ENCODE data around the gene KRTAP5-8.

Gene KRTAP5-8

DNA sequence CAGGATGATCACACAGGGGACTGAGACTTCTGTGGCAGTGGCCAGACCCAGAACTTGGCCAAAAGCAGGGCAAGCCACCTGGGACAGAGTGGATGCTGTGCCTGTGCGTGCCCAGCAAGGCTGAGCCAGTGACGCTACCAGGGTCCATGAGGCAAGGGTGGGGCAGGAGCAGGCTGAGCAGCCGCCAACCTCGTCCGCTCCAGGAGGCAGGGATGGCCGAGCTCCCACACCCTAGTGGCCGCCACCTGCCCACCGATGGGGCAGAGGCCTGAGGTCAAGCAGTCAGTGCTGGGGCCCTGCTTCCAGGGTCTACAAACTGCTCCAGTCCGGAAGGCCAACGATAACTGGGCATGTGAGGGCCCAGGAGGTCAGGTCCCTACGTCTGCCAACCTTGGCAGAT is 17.7 kb downstream of the KRTAP5-8 start:
- TF ChIP-seq, protein P1, sequence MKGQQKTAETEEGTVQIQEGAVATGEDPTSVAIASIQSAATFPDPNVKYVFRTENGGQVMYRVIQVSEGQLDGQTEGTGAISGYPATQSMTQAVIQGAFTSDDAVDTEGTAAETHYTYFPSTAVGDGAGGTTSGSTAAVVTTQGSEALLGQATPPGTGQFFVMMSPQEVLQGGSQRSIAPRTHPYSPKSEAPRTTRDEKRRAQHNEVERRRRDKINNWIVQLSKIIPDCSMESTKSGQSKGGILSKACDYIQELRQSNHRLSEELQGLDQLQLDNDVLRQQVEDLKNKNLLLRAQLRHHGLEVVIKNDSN (IDR thresholded peaks at IDR 0.05), result no peak

DNA sequence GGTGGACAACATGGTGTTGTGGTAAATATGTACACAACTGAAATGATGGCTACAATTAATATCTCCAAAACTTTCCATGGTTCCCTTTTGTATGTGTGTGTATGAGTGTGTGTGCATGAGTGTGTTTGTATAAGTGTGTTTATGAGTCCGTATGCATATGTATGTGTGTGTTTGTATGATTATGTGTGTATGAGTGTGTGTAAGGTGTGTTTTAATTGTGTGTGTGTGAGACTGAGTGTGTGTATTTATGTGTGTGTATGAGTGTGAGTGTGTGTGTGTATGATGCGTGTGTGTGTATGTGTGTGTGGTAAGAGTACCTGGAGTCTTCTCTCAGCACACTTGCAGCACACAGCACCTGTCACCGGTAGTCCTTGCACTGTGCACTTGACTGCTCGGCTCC is 18.2 kb downstream of the KRTAP5-8 start:
- no peak for TF ChIP-seq FOXM1 (IDR thresholded peaks at IDR 0.05; ENCODE audit: borderline replicate concordance, low read depth)
- no peak for TF ChIP-seq RAD21 (IDR thresholded peaks at IDR 0.05; ENCODE audit: low read depth)
- no peak for TF ChIP-seq EGR1 (IDR thresholded peaks at IDR 0.05)
- TF ChIP-seq YY1 (IDR thresholded peaks at IDR 0.05; ENCODE audit: low read depth), result no peak
- no peak for TF ChIP-seq TEAD4 (IDR thresholded peaks at IDR 0.05)
- TF ChIP-seq TAF1 (IDR thresholded peaks at IDR 0.05; ENCODE audit: low read depth), result no peak
- no peak for TF ChIP-seq CREB1 (IDR thresholded peaks at IDR 0.05; ENCODE audit: low read depth)
- no peak for TF ChIP-seq TCF12 (IDR thresholded peaks at IDR 0.05; ENCODE audit: low read depth)
- TF ChIP-seq EP300 (IDR thresholded peaks at IDR 0.05; ENCODE audit: borderline replicate concordance), result no peak
- TF ChIP-seq, protein P1 (IDR thresholded peaks at IDR 0.05), result no peak
- TF ChIP-seq, protein P2, sequence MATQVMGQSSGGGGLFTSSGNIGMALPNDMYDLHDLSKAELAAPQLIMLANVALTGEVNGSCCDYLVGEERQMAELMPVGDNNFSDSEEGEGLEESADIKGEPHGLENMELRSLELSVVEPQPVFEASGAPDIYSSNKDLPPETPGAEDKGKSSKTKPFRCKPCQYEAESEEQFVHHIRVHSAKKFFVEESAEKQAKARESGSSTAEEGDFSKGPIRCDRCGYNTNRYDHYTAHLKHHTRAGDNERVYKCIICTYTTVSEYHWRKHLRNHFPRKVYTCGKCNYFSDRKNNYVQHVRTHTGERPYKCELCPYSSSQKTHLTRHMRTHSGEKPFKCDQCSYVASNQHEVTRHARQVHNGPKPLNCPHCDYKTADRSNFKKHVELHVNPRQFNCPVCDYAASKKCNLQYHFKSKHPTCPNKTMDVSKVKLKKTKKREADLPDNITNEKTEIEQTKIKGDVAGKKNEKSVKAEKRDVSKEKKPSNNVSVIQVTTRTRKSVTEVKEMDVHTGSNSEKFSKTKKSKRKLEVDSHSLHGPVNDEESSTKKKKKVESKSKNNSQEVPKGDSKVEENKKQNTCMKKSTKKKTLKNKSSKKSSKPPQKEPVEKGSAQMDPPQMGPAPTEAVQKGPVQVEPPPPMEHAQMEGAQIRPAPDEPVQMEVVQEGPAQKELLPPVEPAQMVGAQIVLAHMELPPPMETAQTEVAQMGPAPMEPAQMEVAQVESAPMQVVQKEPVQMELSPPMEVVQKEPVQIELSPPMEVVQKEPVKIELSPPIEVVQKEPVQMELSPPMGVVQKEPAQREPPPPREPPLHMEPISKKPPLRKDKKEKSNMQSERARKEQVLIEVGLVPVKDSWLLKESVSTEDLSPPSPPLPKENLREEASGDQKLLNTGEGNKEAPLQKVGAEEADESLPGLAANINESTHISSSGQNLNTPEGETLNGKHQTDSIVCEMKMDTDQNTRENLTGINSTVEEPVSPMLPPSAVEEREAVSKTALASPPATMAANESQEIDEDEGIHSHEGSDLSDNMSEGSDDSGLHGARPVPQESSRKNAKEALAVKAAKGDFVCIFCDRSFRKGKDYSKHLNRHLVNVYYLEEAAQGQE (IDR thresholded peaks at IDR 0.05; ENCODE audit: low read depth), result no peak
- TF ChIP-seq CEBPB (IDR thresholded peaks at IDR 0.05), result no peak
- TF ChIP-seq, protein P3, sequence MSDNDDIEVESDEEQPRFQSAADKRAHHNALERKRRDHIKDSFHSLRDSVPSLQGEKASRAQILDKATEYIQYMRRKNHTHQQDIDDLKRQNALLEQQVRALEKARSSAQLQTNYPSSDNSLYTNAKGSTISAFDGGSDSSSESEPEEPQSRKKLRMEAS (IDR thresholded peaks at IDR 0.05), result no peak
- TF ChIP-seq ZBTB7A (IDR thresholded peaks at IDR 0.05; ENCODE audit: low read depth), result no peak

DNA sequence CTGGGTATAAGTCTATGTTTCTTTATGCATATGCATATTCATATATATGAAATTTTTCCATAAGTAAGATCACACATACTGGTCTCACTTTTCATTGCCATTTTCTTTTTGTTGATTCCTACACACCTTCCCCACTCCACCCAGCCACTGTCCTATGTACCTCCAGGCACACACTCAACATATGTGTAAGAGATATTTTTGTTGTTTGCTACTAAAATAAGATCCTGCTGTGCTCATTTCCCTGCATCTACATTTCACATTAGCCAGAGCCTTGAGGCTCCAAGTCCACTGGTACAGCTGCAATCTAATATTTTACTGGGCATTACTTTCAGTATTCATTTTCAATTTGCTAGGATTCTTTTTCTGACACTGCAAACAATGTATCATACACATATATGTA is 19.4 kb downstream of the KRTAP5-8 start:
- TF ChIP-seq RAD21 (IDR thresholded peaks at IDR 0.05; ENCODE audit: low read depth) (no peak), EP300 (IDR thresholded peaks at IDR 0.05; ENCODE audit: borderline replicate concordance) (no peak)

DNA sequence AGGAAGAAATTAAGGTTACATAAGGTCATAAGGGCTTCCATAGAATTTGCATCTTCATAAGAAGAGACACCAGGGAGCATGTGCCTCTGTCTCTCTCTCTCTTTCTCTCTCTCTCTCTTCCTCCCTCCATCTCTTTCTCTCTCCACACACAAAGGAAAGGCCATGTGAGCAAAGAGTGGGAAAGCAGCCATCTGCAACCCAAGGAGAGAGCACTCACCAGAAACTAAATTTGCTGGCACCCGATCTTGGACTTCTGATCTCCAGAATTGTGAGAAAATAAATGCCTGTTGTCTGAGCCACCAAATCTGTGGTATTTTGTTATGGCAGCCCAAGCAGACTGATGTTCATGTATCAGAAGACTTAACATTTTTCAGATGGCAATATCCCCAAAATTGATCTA is 21.2 kb downstream of the KRTAP5-8 start:
- TF ChIP-seq EP300 (IDR thresholded peaks at IDR 0.05; ENCODE audit: borderline replicate concordance), result no peak
- no peak for TF ChIP-seq RAD21 (IDR thresholded peaks at IDR 0.05; ENCODE audit: low read depth)
- TF ChIP-seq TAF1 (IDR thresholded peaks at IDR 0.05; ENCODE audit: low read depth), result no peak
- TF ChIP-seq, protein P3 (IDR thresholded peaks at IDR 0.05), result no peak
- TF ChIP-seq TEAD4 (IDR thresholded peaks at IDR 0.05), result no peak
- TF ChIP-seq, protein P1 (IDR thresholded peaks at IDR 0.05), result no peak
- TF ChIP-seq, protein P2 (IDR thresholded peaks at IDR 0.05; ENCODE audit: low read depth), result no peak
- no peak for TF ChIP-seq ZBTB7A (IDR thresholded peaks at IDR 0.05; ENCODE audit: low read depth)
- TF ChIP-seq CREB1 (IDR thresholded peaks at IDR 0.05; ENCODE audit: low read depth), result no peak
- no peak for TF ChIP-seq TCF12 (IDR thresholded peaks at IDR 0.05; ENCODE audit: low read depth)
- TF ChIP-seq CEBPB (IDR thresholded peaks at IDR 0.05), result no peak
- TF ChIP-seq NFIC (IDR thresholded peaks at IDR 0.05), result no peak

DNA sequence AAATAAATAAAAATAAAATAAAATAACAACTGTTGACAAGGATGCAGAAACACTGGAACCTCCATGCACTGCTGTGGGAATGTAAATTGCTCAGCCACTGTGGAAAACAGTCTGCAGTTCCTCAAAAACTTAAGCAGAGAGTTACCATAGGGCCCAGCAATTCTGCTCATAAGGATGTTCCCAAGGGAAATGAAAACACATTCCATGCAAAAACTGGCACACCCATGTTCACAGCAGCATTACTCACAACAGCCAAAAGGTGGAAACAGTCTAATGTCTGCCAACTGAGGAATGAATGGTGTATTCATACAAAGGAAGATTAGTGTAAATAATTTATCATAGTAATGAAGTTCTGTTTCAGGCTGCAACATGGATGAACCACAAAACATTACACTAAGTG is 24.3 kb downstream of the KRTAP5-8 start:
- TF ChIP-seq, protein P1 (IDR thresholded peaks at IDR 0.05), result no peak
- TF ChIP-seq EP300 (IDR thresholded peaks at IDR 0.05; ENCODE audit: borderline replicate concordance), result no peak
- TF ChIP-seq CEBPB (IDR thresholded peaks at IDR 0.05), result no peak
- TF ChIP-seq, protein P2 (IDR thresholded peaks at IDR 0.05; ENCODE audit: low read depth), result no peak
- no peak for TF ChIP-seq TEAD4 (IDR thresholded peaks at IDR 0.05)
- no peak for TF ChIP-seq TCF12 (IDR thresholded peaks at IDR 0.05; ENCODE audit: low read depth)
- no peak for TF ChIP-seq ZBTB7A (IDR thresholded peaks at IDR 0.05; ENCODE audit: low read depth)

Measured in Ishikawa (cell line).